Neural cell (in vitro differentiated cells): Measurements from ENCODE around the gene PIP5K1B.

Experiments
- CTCF ChIP-seq: fragments of 450-650 bp; IDR thresholded peaks from 2 replicates; pipeline ENCODE4 v1.5.1; 2014; ENCODE audit warnings: antibody characterized with exemption, mild to moderate bottlenecking, moderate library complexity; ENCODE audit not compliant: poor library complexity, severe bottlenecking
- EP300 ChIP-seq: fragments of 450-650 bp; conservative IDR thresholded peaks from 2 replicates; pipeline ENCODE4 v1.6.1; 2014; ENCODE audit warnings: antibody characterized with exemption, mild to moderate bottlenecking, moderate library complexity; ENCODE audit not compliant: poor library complexity, severe bottlenecking
- EZH2 ChIP-seq: fragments of 200-600, 300-800 bp; shearing (Covaris generic), sonication (generic); IDR thresholded peaks from 2 replicates; pipeline ENCODE4 v1.6.1; 2014; ENCODE audit warnings: antibody characterized with exemption, low read length, borderline replicate concordance, mild to moderate bottlenecking; ENCODE audit not compliant: insufficient read depth, poor library complexity, severe bottlenecking
- MXI1 ChIP-seq: fragments of 450-650 bp; conservative IDR thresholded peaks from 2 replicates; pipeline ENCODE4 v1.6.1; 2014; ENCODE audit warnings: antibody characterized with exemption, mild to moderate bottlenecking; ENCODE audit not compliant: poor library complexity, severe bottlenecking
- POLR2AphosphoS5 ChIP-seq: IDR thresholded peaks from 2 replicates; pipeline ENCODE4 v1.6.1; 2012
- RAD21 ChIP-seq: fragments of 450-650 bp; conservative IDR thresholded peaks from 2 replicates; pipeline ENCODE4 v1.6.1; 2014; ENCODE audit warnings: antibody characterized with exemption, mild to moderate bottlenecking, moderate library complexity
- REST ChIP-seq: IDR thresholded peaks from 2 replicates; pipeline ENCODE4 v1.6.1; 2012; ENCODE audit warnings: borderline replicate concordance
- SMC3 ChIP-seq: fragments of 450-650 bp; conservative IDR thresholded peaks from 2 replicates; pipeline ENCODE4 v1.6.1; 2014; ENCODE audit warnings: antibody characterized with exemption, mild to moderate bottlenecking, moderate library complexity; ENCODE audit not compliant: poor library complexity
- TAF1 ChIP-seq: IDR thresholded peaks from 2 replicates; pipeline ENCODE4 v1.6.1; 2012; ENCODE audit warnings: low read depth

GRCh38 chr9:69009708-69010107 is 304.7 kb downstream of the PIP5K1B start:
- TF ChIP-seq MXI1 (no peak), CTCF (no peak), EP300 (no peak), REST (no peak), SMC3 (no peak), EZH2 (no peak), TAF1 (no peak), POLR2AphosphoS5 (no peak), RAD21 (no peak)
